HEK293T (cell line): ENCODE data around the gene TNFRSF9.

Experiments used
- CTCF ChIA-PET: fragments of 350-600 bp; formaldehyde crosslinking; extraction: SDS; loops from one replicate; lab custom pipeline; 2021; ENCODE audit warnings: antibody characterized with exemption, inconsistent platforms; lab: Yijun Ruan, JAX
- POLR2A ChIA-PET: fragments of 350-600 bp; formaldehyde crosslinking; extraction: SDS; loops from one replicate; lab custom pipeline; 2020; ENCODE audit warnings: antibody characterized with exemption, inconsistent platforms; lab: Yijun Ruan, JAX
- DNase-seq: peaks from one replicate; pipeline ENCODE4 v3.0.0; 2012; ENCODE audit warnings: mixed read lengths; ENCODE audit errors: extremely low spot score
- ARNT ChIP-seq: fragments of 450-650 bp; IDR thresholded peaks from 2 replicates; pipeline ENCODE4 v1.6.1; 2017; ENCODE audit warnings: mild to moderate bottlenecking
- BHLHE40 ChIP-seq: fragments of 450-650 bp; IDR thresholded peaks from 2 replicates; pipeline ENCODE4 v1.6.1; 2016; ENCODE audit warnings: mild to moderate bottlenecking, moderate library complexity, borderline replicate concordance
- CTBP1 ChIP-seq: fragments of 450-650 bp; IDR thresholded peaks from 2 replicates; pipeline ENCODE4 v1.6.1; 2016; ENCODE audit warnings: borderline replicate concordance
- ELF4 ChIP-seq: fragments of 450-650 bp; IDR thresholded peaks from 2 replicates; pipeline ENCODE4 v1.6.1; 2017; ENCODE audit warnings: antibody characterized with exemption
- FOXA1 ChIP-seq: fragments of 450-650 bp; IDR thresholded peaks from 2 replicates; pipeline ENCODE4 v1.6.1; 2016; ENCODE audit warnings: mild to moderate bottlenecking
- FOXK2 ChIP-seq: fragments of 450-650 bp; IDR thresholded peaks from 2 replicates; pipeline ENCODE4 v1.6.1; 2016; ENCODE audit warnings: mild to moderate bottlenecking
- FOXM1 ChIP-seq: fragments of 450-650 bp; IDR thresholded peaks from 2 replicates; pipeline ENCODE4 v1.6.1; 2017; ENCODE audit warnings: mild to moderate bottlenecking, borderline replicate concordance
- HDGF ChIP-seq: fragments of 450-650 bp; IDR thresholded peaks from 2 replicates; pipeline ENCODE4 v1.6.1; 2017; ENCODE audit warnings: antibody characterized with exemption, borderline replicate concordance
- L3MBTL2 ChIP-seq: fragments of 450-650 bp; conservative IDR thresholded peaks from 2 replicates; pipeline ENCODE4 v1.6.1; 2016; ENCODE audit warnings: mild to moderate bottlenecking
- LEF1 ChIP-seq: fragments of 450-650 bp; IDR thresholded peaks from 2 replicates; pipeline ENCODE4 v1.6.1; 2017; ENCODE audit warnings: mild to moderate bottlenecking, borderline replicate concordance
- NFRKB ChIP-seq: fragments of 450-650 bp; IDR thresholded peaks from 2 replicates; pipeline ENCODE4 v1.6.1; 2016; ENCODE audit warnings: mild to moderate bottlenecking, moderate library complexity
- PKNOX1 ChIP-seq: fragments of 450-650 bp; IDR thresholded peaks from 2 replicates; pipeline ENCODE4 v1.6.1; 2016
- SP1 ChIP-seq: fragments of 450-650 bp; IDR thresholded peaks from 2 replicates; pipeline ENCODE4 v1.6.1; 2017
- SUZ12 ChIP-seq: fragments of 450-650 bp; IDR thresholded peaks from 2 replicates; pipeline ENCODE4 v1.6.1; 2016; ENCODE audit warnings: mild to moderate bottlenecking
- TARDBP ChIP-seq: fragments of 450-650 bp; IDR thresholded peaks from 2 replicates; pipeline ENCODE4 v1.6.1; 2016
- ZNF384 ChIP-seq: fragments of 450-650 bp; IDR thresholded peaks from 2 replicates; pipeline ENCODE4 v1.6.1; 2016

TNFRSF9 gene

GRCh38 chr1:7984811-7985210 is 44.2 kb upstream of the TNFRSF9 start:
- CTCF ChIA-PET = interaction anchor here (0.6 kb wide), 1 partner anchor 17 kb away, joined by 3 read pairs; no protein-coding TSS in a partner anchor
- POLR2A ChIA-PET = interaction anchor here (1.1 kb wide), 1 partner anchor 22 kb away, joined by 3 read pairs; no protein-coding TSS in a partner anchor

GRCh38 chr1:7983086-7983778 is 42.6 kb upstream of the TNFRSF9 start:
- TF ChIP-seq FOXM1 = no peak
- CTCF ChIA-PET = interaction anchor here (0.5 to 3.8 kb wide), 6 partner anchors 8 to 486 kb away, joined by 3 to 16 read pairs (median 5); no protein-coding TSS in a partner anchor
- POLR2A ChIA-PET = no interaction called here
- no peak for DNase-seq

More at GRCh38 chr1:7984811-7985210, 44.2 kb upstream of the TNFRSF9 start:
- DNase-seq = no peak
- TF ChIP-seq FOXK2 = no peak
- TF ChIP-seq SUZ12 = no peak
- TF ChIP-seq L3MBTL2 = no peak
- no peak for TF ChIP-seq ZNF384
- no peak for TF ChIP-seq FOXM1
- TF ChIP-seq ARNT = no peak
- no peak for TF ChIP-seq HDGF
- TF ChIP-seq CTBP1 = no peak
- no peak for TF ChIP-seq PKNOX1
- no peak for TF ChIP-seq SP1
- TF ChIP-seq LEF1 = no peak
- TF ChIP-seq BHLHE40 = no peak
- no peak for TF ChIP-seq TARDBP
- TF ChIP-seq NFRKB = no peak
- TF ChIP-seq ELF4 = no peak
- no peak for TF ChIP-seq FOXA1

GRCh38 chr1:7980984-7981383 is 40.3 kb upstream of the TNFRSF9 start:
- TF ChIP-seq NFRKB = no peak
- no peak for TF ChIP-seq BHLHE40
- no peak for TF ChIP-seq FOXK2
- no peak for TF ChIP-seq CTBP1
- no peak for TF ChIP-seq TARDBP
- TF ChIP-seq L3MBTL2 = no peak
- TF ChIP-seq FOXM1 = no peak
- ChIA-PET POLR2A (interaction anchor here (2.1 kb wide), 1 partner anchor 19 kb away, joined by 5 read pairs; the partner anchor contains the start of gene PARK7), CTCF (interaction anchor here (0.6 to 3.8 kb wide), 2 partner anchors 102 to 333 kb away, joined by 6 to 16 read pairs; no protein-coding TSS in a partner anchor)

GRCh38 chr1:7975212-7975865 is 34.7 kb upstream of the TNFRSF9 start:
- ChIA-PET CTCF (interaction anchor here (0.6 to 2.4 kb wide), 14 partner anchors 8 to 377 kb away, joined by 3 to 10 read pairs (median 4); partner anchors contain the start of gene TNFRSF9), POLR2A (interaction anchor here (1.0 to 1.8 kb wide), 3 partner anchors 13 to 159 kb away, joined by 3 to 10 read pairs (median 3); no protein-coding TSS in a partner anchor)
- TF ChIP-seq ZNF384 (no peak), FOXK2 (no peak), NFRKB (no peak), LEF1 (no peak), L3MBTL2 (no peak), BHLHE40 (no peak), SP1 (no peak), ARNT (no peak), HDGF (no peak), FOXM1 (no peak), ELF4 (no peak), FOXA1 (no peak), PKNOX1 (no peak), SUZ12 (no peak)
- peak; percentile 86 for DNase-seq

More at GRCh38 chr1:7980984-7981383, 40.3 kb upstream of the TNFRSF9 start:
- DNase-seq = no peak

GRCh38 chr1:7973086-7973485 is 32.4 kb upstream of the TNFRSF9 start:
- DNase-seq = no peak
- POLR2A ChIA-PET = no interaction called here
- no peak for TF ChIP-seq LEF1
- no peak for TF ChIP-seq SUZ12
- no peak for TF ChIP-seq NFRKB
- no peak for TF ChIP-seq FOXA1
- no peak for TF ChIP-seq CTBP1
- no peak for TF ChIP-seq BHLHE40
- TF ChIP-seq HDGF = no peak
- no peak for TF ChIP-seq L3MBTL2
- no peak for TF ChIP-seq PKNOX1
- no peak for TF ChIP-seq FOXM1
- no peak for TF ChIP-seq SP1
- TF ChIP-seq ZNF384 = no peak
- TF ChIP-seq TARDBP = no peak
- CTCF ChIA-PET = interaction anchor here (1.1 to 1.9 kb wide), 2 partner anchors 10 to 341 kb away, joined by 3 to 6 read pairs; no protein-coding TSS in a partner anchor
